ENCODE measurements around the gene LCE3A. TPM values are rescaled to one million over a fixed set of nuclear protein-coding genes. Genes with fewer than 3 reads are reported as not detected.

The LCE3A gene
- total RNA-seq, 1 experiment from 2014 or later: not detected

DNA sequence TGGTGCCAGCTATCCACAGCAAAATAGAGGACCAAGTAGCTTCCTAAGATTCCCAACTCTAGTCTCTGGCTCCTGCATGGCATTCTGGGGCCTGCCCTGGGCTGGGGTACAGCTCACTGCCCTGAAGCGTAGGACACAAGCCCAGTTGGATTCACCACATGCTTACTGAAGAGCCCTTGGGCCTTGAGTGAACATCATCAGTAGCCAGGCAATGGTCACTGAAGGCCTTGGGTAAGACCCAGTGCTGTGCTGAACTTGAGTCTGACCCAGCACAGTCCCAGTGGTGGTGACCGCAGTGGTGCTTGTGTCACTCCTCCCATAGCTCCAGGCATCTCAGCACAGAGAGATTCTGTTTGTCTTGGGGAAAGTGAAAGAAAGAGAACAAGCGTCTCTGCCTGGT, 7.7 kb upstream of the LCE3A start:
- Histone ChIP-seq H3K36me3 (ENCODE audit: control insufficient read depth in 1 of 2, insufficient read depth in 2 of 2, low read length in 2 of 2) (no peaks in the 10 kb centered on the region), H3K9me2 (ENCODE audit: insufficient read depth) (no peaks in the 10 kb centered on the region), H4K20me1 (ENCODE audit: insufficient read depth) (no peaks in the 10 kb centered on the region), H2AFZ (ENCODE audit: low read depth, low read length, poor library complexity, severe bottlenecking) (no peak overlapping the region), H3K4me3 (replicated peaks in 1 of 2; ENCODE audit: low read depth in 1 of 2, low read length in 2 of 2) (no peak overlapping the region), H3K27me3 (ENCODE audit: insufficient read depth, low read length) (peaks cover 21% of the 10 kb centered on the region; the same call in 1 of the 2 replicates), H3K4me1 (ENCODE audit: control insufficient read depth in 1 of 2, insufficient read depth in 2 of 2, low read length in 2 of 2) (no peaks in the 10 kb centered on the region), H3K79me2 (ENCODE audit: insufficient read depth, low read length) (no peaks in the 10 kb centered on the region), H3K9me3 (ENCODE audit: control insufficient read depth in 1 of 2, insufficient read depth in 1 of 2, low read depth in 1 of 2, low read length in 2 of 2) (no peaks in the 10 kb centered on the region), H3K27ac (ENCODE audit: low read depth, low read length) (no peak overlapping the region), H3K4me2 (ENCODE audit: low read length) (no peak overlapping the region), H3K9ac (ENCODE audit: low read length) (no peak overlapping the region)
- no peak for TF ChIP-seq ZFX (IDR thresholded peaks at IDR 0.05)
- TF ChIP-seq JUND (IDR thresholded peaks at IDR 0.05): no peak
- TF ChIP-seq EZH2phosphoT487 (IDR thresholded peaks at IDR 0.05; ENCODE audit: borderline replicate concordance): no peak
- TF ChIP-seq FOSL1 (IDR thresholded peaks at IDR 0.05; ENCODE audit: low read depth): no peak
- TF ChIP-seq YY1 (IDR thresholded peaks at IDR 0.05; ENCODE audit: extremely low read depth, insufficient replicate concordance, low read depth, low read length): no peak
- TF ChIP-seq ATF3 (IDR thresholded peaks at IDR 0.05): no peak
- TF ChIP-seq, protein P1, sequence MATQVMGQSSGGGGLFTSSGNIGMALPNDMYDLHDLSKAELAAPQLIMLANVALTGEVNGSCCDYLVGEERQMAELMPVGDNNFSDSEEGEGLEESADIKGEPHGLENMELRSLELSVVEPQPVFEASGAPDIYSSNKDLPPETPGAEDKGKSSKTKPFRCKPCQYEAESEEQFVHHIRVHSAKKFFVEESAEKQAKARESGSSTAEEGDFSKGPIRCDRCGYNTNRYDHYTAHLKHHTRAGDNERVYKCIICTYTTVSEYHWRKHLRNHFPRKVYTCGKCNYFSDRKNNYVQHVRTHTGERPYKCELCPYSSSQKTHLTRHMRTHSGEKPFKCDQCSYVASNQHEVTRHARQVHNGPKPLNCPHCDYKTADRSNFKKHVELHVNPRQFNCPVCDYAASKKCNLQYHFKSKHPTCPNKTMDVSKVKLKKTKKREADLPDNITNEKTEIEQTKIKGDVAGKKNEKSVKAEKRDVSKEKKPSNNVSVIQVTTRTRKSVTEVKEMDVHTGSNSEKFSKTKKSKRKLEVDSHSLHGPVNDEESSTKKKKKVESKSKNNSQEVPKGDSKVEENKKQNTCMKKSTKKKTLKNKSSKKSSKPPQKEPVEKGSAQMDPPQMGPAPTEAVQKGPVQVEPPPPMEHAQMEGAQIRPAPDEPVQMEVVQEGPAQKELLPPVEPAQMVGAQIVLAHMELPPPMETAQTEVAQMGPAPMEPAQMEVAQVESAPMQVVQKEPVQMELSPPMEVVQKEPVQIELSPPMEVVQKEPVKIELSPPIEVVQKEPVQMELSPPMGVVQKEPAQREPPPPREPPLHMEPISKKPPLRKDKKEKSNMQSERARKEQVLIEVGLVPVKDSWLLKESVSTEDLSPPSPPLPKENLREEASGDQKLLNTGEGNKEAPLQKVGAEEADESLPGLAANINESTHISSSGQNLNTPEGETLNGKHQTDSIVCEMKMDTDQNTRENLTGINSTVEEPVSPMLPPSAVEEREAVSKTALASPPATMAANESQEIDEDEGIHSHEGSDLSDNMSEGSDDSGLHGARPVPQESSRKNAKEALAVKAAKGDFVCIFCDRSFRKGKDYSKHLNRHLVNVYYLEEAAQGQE (IDR thresholded peaks at IDR 0.05; ENCODE audit: low read depth): no peak
- no peak for TF ChIP-seq ZNF274 (IDR thresholded peaks at IDR 0.05; ENCODE audit: low read depth, low read length)
- no peak for TF ChIP-seq MAX (IDR thresholded peaks at IDR 0.05)
- no peak for TF ChIP-seq SIN3A (IDR thresholded peaks at IDR 0.05; ENCODE audit: low read depth)
- TF ChIP-seq ELF1 (IDR thresholded peaks at IDR 0.05; ENCODE audit: borderline replicate concordance, low read depth): no peak
- no peak for TF ChIP-seq ZBTB33 (IDR thresholded peaks at IDR 0.05; ENCODE audit: extremely low read depth, insufficient replicate concordance, low read length)
- no peak for TF ChIP-seq CEBPB (IDR thresholded peaks at IDR 0.05; ENCODE audit: low read depth)
- TF ChIP-seq TCF7L2 (IDR thresholded peaks at IDR 0.05; ENCODE audit: borderline replicate concordance, extremely low read depth, insufficient read depth, insufficient read length): no peak
- ChIA-PET CTCF (no interaction called here), RAD21 (ENCODE audit: low non-redundant PET in 1 of 2, low total read pairs in 2 of 2, uncharacterized antibody in 2 of 2, unreplicated experiment in 2 of 2) (no interaction called here), POLR2A (no interaction called here)
- DNase-seq (ENCODE audit: low read depth, low spot score) (no peak), ATAC-seq (no peak)
- intact Hi-C loops (cut with micrococcal nuclease): no loop called here
- no TSS peak for BruUV-seq (replicated peaks)

All from HCT116 (cell line).